GM19239 (cell line): ENCODE results near the gene SMPDL3B.

Experiments used
- DNase-seq: peaks from one replicate; pipeline ENCODE4 v3.0.0; 2011; ENCODE audit warnings: low spot score; ENCODE audit not compliant: insufficient read length
- FAIRE-seq: peaks from 2 replicates; lab custom pipeline; 2011; peaks lifted over from hg19 to GRCh38; lab: Jason Lieb, UNC

Gene SMPDL3B

GRCh38 chr1:27934818-27935549, at the start of gene SMPDL3B:
Gene SMPDL3B, plus strand, starts transcription at chr1:27935000. Its CDS starts 184 bp downstream, at chr1:27935184.
- FAIRE-seq (peak; percentile 85), DNase-seq (no peak)

DNA sequence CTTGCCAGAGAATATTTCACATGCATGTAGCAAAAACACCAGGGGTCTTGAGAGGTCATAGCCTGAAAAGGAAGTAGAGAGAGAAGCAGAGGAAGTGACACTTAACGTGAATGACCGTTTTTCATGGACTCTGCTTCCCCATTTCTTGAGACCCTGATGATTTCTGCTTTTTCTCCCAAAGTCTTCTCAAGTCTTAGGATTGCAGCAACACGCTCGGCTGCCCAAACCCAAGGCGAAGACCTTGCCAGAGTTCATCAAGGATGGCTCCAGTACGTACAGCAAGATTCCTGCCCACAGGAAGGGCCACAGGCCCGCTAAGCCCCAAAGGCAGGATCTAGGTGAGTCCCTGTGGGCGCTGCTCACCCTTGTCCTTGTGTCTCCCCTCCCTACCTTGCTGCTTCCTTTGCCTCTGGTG, 49.7 kb upstream of the SMPDL3B start:
- FAIRE-seq (no peak), DNase-seq (no peak)

DNA sequence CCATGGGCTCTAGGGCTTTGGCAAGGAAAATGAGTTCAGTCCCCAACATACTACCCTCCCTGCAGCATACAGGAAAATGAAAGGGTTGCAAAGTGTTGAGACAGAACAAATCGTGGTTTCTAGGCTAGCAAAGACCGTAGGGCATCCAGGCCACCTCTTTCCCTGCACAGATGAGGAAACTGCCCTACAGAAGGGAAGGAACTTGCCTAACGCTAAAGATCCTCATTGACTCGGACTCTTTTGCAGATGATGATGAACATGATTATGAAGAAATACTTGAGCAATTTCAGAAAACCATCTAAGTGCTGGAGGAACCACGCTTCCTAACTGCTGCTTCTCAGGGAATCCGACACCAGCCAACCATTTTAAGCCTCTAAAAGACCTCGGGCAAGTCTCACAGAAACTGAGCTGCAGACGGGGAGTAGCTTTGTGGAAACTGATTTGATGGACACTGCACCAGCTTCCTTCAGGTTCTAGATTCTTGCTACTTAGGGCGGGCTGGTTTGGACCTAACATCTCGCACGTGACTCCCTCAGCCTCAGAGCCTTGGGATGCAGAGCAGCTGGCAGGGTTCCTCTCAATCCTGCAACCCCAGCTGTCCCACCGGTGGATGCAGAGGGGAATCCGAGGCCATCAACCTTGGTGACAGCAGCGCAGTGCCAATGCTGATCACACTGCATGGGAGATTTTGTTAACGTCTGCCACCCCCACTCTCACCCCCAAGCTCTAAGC, 49.0 kb upstream of the SMPDL3B start:
- DNase-seq (no peak), FAIRE-seq (peak; percentile 31)

DNA sequence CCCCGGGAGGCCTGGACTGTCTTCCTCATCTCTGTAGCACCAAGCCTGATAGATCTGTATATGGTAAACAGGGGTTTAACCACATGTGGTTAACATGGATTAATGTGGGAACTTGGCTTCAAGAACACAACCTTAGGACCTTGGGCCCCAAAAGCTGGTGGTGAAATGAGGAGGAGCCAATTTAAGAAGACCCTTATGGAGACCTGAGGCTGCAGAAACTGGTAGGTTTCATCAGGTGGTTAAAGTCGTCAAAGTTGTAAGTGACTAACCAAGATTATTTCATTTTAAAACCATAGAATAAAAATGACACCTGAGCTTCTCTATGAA, 48.5 kb upstream of the SMPDL3B start:
- DNase-seq (no peak), FAIRE-seq (no peak)

DNA sequence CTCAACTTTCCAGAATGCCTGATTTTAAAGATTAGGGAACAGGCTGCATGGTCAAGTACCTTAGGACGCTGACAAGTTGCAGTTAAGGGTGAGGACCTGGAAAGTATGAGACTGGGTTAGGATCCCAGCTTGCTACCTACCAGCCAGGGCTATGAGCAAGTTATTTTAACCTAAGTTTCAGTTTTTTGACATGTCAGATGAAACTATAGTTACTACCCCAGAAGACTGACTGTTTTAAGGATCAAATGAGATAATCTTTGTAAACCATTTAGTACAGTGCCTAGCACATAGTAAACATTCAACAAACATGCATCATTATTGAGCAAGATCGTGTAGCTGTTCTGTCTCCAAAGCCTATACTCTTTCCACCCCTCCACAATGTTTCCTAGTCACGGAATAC, 48.1 kb upstream of the SMPDL3B start:
- no peak for DNase-seq
- no peak for FAIRE-seq

DNA sequence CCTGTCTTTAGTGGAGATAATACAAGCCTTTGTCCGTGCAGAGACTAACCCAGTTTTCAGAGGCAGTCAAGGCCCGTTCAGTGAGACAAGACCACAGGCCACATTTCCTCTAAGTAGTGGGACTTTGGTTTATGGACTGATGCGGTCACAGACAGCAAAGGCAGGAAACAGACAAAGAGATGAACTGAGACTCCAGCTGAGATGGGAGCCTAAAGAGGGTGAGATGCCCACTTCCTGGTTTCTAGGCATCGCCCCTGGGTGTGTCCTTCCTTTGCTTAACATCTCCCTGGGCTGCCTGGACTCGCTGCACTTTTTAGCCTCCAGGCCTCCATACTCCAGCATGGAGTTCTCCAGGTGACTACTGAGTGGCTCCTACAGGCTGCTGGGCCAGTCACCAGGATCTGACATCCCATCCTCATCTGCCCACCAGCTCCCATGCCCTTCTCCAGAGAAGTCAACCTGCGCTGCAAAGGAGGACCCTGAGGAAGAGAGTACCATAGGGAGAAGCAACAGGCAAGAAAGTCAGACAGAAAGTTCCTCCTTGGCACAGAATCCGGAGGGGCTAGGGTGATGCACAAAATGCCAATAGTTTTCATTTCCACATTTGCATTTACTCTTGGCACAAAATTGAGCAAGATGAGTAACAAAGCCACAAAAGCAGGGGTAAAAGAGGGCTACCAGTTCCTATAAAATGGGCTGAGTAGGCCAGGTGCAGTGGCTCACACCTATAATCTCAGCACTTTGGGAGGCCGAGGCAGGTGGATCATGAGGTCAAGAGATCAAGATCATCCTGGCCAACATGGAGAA, 47.4 kb upstream of the SMPDL3B start:
- DNase-seq = no peak
- FAIRE-seq = peak; percentile 99

DNA sequence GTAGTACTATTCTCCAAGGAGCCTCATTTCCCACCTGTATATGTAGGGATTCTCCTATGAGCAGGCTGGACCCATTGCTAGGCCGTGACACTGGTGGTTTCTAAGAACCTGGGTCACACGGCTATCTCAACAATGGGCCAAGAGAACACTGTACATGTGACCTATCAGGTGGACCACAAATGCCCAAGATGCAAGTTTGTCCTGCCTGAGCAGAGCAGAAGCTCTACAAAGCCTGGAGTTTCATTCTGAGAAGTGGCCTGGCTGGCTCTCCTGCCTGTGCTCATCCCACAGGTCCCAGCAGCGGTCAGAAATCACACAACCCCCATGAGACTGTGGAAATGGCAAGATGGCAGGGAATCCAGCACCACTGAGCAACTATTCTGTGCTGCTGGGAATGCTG, 45.3 kb upstream of the SMPDL3B start:
- DNase-seq = no peak
- FAIRE-seq = peak; percentile 18

DNA sequence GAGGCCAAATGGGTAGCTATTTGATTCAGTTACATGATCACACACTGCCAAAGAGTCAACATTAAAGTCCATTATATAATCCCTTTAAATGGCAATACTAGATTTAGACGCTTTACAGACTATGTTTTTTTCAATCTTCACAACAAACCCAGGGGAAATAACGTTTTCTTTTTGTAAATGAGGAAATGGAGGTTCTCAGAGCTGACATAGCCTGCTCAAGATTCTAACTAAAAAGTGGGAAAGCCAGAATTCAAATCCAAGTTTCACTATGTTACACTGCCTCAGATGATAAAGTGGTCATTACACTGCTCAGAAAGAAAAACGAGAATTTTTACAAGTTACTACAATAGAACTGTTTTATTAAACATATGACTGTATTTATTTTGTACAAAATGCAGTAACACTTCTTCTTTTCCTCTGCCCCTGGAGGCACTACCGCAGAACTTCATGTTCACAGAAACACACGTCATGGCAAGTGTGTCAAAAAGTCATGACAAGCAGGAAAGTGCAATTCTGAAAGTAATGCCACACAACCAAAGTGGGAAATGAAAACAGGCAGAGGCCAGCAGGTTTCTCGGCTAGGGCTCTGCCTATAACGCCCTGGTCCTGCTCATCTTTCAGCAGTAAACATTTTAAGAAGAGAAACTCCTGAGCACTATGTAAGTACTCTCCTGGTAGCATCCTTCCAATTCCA, 43.5 kb upstream of the SMPDL3B start:
- FAIRE-seq = peak; percentile 98
- DNase-seq = peak; percentile 44

DNA sequence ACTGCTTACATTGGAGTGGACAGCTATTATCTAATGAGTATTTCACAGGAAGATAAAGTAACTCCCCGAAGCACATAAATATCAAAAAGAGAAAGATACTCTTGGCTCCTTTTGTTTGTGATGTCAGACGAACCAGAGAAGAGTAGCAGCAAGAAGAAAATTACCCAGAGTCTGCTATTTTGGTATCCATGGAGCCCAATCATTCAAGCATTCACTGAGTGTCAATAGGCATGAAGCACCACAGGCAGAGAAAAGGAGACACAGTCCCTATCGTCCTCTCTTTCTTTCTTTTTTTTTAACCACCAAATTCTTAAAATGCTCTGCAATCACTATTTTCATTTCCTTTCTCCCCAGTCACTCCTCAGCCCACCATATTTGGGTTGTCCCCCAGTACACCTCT, 40.3 kb upstream of the SMPDL3B start:
- FAIRE-seq (no peak), DNase-seq (no peak)

GRCh38 chr1:27906759-27907158, 28.0 kb upstream of the SMPDL3B start:
- no peak for DNase-seq
- FAIRE-seq = no peak

DNA sequence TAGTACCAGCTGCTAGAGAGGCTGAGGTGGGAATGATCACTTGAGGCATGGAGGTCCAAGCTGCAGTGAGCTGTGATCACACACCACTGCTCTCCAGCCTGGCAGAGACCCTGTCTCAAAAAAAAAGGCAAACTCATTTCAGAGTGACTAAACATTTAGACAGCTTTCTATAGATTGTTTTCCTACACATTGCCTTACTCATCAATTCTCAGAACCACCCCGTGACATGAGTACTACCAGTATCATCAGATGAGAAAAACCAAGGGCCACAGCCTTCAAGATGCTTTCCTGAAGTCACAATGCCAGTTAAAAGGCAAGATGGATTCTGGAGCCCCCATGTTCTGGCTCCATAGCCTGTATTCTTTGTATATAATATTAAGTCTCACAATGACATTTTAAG, 22.4 kb upstream of the SMPDL3B start:
- DNase-seq (no peak), FAIRE-seq (no peak)

GRCh38 chr1:27915082-27915575, 19.7 kb upstream of the SMPDL3B start:
- FAIRE-seq (no peak), DNase-seq (no peak)

DNA sequence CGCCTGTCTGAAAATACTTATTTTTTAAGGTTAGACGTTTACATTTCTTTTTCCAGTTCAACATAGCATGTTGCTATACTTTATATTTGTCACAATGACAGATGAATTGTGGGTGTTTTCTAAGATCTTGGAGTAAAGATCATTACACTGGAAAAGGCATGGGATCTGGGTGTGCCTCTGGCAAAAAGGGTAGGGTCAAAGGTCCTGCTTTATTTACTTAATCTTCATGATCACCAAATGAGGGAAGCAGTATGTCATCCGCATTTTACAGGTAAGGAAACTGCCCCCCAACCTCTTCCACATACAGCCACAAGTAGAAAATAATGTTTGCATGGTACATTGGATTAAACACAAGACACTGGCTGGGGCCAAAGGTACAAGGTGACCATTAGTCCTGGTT, 12.5 kb upstream of the SMPDL3B start:
- DNase-seq = no peak

DNA sequence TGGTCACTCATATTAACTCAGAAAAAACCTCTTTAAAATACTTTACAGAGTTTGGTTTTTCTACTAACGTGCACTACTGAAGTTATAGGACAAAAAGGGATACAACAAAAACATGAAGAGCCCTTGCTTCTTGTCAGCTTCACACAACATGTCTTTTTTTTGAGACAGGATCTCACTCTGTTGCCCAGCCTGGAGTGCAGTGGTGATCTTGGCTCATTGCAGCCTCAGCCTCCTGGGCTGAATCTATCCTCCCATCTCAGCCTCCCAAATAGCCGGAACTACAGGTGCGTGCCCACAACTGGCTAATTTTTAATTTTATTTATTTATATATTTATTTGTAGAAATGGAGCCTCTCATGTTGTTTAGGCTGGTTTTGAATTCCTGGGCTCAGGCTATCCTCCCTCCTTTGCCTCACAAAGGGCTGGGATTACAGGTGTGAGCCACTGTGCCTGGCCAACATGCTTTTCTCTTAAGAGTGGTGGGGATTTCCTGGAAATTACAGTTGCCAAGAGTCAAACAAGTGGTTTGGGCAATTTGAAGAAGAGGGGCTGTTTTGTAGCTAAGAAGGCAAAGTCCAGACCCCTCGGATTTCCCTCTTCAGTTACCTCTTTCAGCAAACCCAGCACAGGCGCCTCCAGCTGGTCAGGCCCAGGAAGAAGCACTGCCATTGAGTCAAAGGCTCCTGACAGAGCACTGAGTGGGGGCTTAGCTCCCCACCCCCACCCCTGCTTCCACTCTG, 6.4 kb upstream of the SMPDL3B start:
- FAIRE-seq (no peak), DNase-seq (no peak)

More for the DNA sequence above, 12.5 kb upstream of the SMPDL3B start:
- FAIRE-seq = no peak

DNA sequence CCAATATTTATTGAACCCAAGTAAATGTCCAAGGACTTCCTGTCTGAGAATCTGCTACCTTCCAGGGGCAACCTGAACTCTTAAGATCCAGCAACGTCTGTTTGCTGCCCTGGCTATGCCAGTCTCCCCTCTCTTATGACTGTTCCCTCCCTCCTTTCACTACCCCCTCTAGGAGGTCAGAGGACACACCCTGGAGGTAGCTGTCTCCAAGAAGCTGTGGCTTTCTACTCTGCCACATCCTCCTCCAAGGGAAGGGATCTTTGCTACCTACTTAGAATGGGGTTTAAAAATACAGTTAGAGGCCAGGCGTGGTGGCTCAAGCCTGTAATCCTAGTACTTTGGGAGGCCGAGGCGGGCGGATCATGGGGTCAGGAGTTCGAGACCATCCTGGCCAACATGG, 3.6 kb upstream of the SMPDL3B start:
- DNase-seq (no peak), FAIRE-seq (no peak)

DNA sequence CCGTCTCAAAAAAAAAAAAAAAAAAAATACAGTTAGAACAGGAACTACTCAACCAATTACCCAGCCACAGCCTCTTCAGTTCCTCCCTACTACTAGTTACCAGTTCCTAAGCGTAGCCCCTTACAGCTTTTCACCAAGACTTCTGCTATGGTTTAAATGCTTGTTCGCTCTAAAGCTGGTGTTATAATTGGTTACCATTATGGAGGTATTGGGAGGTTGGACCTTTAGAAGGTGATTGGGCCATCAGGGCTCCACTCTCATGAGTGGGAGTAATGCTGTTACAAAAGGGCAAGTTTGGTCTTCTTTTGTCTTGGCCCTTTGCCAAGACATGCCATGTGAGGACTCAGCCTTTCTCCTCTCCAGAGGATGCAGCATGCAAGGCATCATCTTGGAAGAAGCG, 3.0 kb upstream of the SMPDL3B start:
- no peak for FAIRE-seq
- no peak for DNase-seq

DNA sequence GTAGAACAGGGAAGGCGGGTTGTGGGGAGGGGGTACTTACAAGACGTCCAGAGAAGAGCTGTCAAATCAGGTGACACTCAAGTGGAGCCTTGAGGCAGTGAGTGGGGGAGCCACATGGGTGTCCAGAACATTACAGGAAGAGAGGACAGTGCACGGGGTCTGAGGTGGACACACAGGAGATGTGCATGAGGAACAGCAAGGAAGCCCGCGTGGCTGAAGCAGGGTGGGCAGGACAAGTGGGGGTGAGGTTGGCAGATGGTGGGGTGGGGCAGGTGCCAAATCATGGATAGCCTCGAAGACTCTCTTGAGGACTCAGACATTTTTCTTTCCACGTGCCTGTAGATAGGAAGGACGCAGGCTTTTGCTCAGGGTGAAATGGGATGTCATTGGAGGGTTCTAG, 921 bp downstream of the SMPDL3B start:
- FAIRE-seq (no peak), DNase-seq (no peak)

GRCh38 chr1:27936370-27936769, 1.6 kb downstream of the SMPDL3B start:
- DNase-seq (no peak), FAIRE-seq (no peak)

DNA sequence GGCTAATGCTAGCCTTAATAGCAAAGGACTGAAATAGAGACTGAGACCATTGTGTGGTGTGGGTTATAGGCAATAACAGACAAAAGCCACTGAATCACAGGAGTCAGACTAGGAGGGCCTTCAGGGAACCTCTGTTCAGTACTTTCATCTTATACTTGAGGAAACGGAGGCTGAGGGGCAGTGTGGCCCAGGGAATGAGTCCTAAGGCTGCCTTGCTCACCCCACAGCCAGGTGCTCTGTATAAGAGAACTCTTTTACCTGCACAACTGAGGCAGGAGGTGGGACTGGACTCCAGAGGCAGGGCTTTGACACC, 2.7 kb downstream of the SMPDL3B start:
- DNase-seq = no peak
- FAIRE-seq = no peak

DNA sequence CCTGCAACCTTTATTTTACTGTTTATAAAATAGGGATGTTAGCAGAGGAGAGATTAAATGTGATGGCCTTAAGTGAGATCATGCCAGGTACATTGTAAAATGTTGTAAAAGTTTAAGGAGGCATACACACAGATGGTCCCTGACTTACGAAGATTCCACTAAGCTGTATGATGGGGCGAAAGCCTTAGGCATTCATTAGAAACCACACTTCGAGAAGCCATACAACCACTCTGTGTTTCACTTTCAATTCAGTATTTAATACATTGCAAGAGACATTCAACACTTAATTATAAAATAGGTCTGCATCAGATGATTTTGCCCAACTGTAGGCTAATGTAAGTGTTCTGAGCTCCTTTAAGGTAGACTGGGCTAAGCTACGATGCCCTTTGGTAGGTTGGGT, 3.7 kb downstream of the SMPDL3B start:
- DNase-seq (no peak), FAIRE-seq (no peak)
